ENCODE measurements around the gene FARP2.

GRCh38 chr2:241494311-241494908 is 138.3 kb downstream of the FARP2 start:
- TF ChIP-seq, protein P1, sequence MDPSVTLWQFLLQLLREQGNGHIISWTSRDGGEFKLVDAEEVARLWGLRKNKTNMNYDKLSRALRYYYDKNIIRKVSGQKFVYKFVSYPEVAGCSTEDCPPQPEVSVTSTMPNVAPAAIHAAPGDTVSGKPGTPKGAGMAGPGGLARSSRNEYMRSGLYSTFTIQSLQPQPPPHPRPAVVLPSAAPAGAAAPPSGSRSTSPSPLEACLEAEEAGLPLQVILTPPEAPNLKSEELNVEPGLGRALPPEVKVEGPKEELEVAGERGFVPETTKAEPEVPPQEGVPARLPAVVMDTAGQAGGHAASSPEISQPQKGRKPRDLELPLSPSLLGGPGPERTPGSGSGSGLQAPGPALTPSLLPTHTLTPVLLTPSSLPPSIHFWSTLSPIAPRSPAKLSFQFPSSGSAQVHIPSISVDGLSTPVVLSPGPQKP (IDR thresholded peaks at IDR 0.05; ENCODE audit: borderline replicate concordance, low read depth, low read length): no peak
- TF ChIP-seq, protein P2, sequence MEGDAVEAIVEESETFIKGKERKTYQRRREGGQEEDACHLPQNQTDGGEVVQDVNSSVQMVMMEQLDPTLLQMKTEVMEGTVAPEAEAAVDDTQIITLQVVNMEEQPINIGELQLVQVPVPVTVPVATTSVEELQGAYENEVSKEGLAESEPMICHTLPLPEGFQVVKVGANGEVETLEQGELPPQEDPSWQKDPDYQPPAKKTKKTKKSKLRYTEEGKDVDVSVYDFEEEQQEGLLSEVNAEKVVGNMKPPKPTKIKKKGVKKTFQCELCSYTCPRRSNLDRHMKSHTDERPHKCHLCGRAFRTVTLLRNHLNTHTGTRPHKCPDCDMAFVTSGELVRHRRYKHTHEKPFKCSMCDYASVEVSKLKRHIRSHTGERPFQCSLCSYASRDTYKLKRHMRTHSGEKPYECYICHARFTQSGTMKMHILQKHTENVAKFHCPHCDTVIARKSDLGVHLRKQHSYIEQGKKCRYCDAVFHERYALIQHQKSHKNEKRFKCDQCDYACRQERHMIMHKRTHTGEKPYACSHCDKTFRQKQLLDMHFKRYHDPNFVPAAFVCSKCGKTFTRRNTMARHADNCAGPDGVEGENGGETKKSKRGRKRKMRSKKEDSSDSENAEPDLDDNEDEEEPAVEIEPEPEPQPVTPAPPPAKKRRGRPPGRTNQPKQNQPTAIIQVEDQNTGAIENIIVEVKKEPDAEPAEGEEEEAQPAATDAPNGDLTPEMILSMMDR (conservative IDR thresholded peaks at IDR 0.05; ENCODE audit: low read depth, low read length): no peak
- TF ChIP-seq NFE2L2 (IDR thresholded peaks at IDR 0.05; ENCODE audit: low read depth, low read length) (no peak), CHD1 (IDR thresholded peaks at IDR 0.05; ENCODE audit: low read depth, low read length) (no peak), RAD21 (IDR thresholded peaks at IDR 0.05; ENCODE audit: low read length) (no peak), MAZ (IDR thresholded peaks at IDR 0.05; ENCODE audit: borderline replicate concordance, low read depth, low read length) (no peak), POLR2A (IDR thresholded peaks at IDR 0.05; ENCODE audit: low read depth, low read length) (no peak)

All from IMR-90 (cell line).